Breast epithelium (tissue), 3 donors: ENCODE measurements around the gene DAND5.

ENCODE experiments used
- POLR2A ChIP-seq: fragments of 450-650 bp; IDR thresholded peaks from one replicate; pipeline ENCODE4 v1.6.1; 2016; ENCODE audit warnings: antibody characterized with exemption, mild to moderate bottlenecking, moderate library complexity
- POLR2AphosphoS5 ChIP-seq, 3 donors: sonication (generic); formaldehyde crosslinking; IDR thresholded peaks; one replicate each; pipeline ENCODE4 v1.6.1; 2017; ENCODE audit warnings: antibody characterized with exemption in 3 of 3
- TF ChIP-seq, protein P1 (sequence below), 3 donors: fragments of 450-650 bp; IDR thresholded peaks; one replicate each; pipeline ENCODE4 v1.5.1; 2016 to 2017; ENCODE audit warnings: antibody characterized with exemption in 3 of 3, mild to moderate bottlenecking in 3 of 3, moderate library complexity in 3 of 3

DNA sequence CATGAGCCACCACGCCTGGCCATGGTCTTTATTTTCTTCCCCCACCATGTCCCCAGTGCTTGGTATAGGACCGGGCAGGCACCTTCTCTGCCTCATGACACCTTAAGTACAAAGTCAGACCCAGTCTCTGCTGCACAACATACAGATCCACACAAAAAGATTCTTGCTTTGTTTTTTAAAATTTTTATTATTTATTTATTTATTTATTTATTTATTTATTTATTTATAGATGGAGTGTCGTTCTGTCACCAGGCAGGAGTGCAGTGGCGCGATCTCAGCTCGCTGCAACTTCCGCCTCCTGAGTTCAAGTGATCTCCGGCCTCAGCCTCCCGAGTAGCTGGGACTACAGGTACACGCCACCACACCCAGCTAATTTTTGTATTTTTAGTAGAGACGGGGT is 23.4 kb downstream of the DAND5 start:
- TF ChIP-seq, protein P1, sequence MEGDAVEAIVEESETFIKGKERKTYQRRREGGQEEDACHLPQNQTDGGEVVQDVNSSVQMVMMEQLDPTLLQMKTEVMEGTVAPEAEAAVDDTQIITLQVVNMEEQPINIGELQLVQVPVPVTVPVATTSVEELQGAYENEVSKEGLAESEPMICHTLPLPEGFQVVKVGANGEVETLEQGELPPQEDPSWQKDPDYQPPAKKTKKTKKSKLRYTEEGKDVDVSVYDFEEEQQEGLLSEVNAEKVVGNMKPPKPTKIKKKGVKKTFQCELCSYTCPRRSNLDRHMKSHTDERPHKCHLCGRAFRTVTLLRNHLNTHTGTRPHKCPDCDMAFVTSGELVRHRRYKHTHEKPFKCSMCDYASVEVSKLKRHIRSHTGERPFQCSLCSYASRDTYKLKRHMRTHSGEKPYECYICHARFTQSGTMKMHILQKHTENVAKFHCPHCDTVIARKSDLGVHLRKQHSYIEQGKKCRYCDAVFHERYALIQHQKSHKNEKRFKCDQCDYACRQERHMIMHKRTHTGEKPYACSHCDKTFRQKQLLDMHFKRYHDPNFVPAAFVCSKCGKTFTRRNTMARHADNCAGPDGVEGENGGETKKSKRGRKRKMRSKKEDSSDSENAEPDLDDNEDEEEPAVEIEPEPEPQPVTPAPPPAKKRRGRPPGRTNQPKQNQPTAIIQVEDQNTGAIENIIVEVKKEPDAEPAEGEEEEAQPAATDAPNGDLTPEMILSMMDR (IDR thresholded peaks at IDR 0.05) = no peak
- no peak for TF ChIP-seq POLR2AphosphoS5 (IDR thresholded peaks at IDR 0.05)
- TF ChIP-seq POLR2A = no peak
